ENCODE results near the gene RSPH1. TPM values are rescaled to one million over a fixed set of nuclear protein-coding genes. Genes with fewer than 3 reads are reported as not detected.

Gene RSPH1
- total RNA-seq = 1.3 TPM in 1 of 2 replicates, not detected in the other

DNA sequence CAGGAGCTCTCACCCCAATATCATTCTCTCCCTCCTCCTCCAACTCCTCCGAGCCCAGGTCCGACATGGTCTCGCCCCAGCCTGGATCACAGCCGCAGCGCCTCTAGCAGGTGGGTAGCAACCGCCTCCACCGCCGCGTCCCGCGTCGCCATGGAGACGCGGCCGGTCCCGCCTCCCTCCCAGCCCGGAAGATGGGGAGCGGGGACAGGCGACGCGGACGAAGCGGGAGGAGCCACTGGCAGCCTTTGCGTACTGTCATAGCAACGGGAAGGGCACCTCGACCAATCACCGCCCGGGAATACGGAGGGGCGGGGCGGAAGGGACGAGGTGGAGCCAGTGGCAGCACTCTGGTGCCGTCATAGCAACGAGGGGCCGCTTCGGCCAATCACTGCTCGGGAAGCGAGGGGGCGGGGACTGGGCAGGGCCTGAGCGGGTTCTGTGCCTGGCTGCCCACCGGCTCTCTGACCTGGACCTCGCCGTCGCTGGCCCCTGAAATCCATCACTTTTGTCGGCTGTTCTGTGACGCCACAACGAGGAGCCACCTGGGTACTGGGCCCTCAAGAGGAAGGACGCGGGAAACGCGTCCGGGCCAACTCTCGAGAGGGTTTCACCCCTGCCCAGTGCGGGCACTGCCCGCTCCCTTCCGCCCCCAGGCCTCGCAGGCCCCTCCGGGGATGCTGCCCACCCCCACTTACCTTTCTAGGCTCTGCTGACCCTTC is at the start of gene RSPH1:
RSPH1 (minus strand) TSS at position 105 of the 719 bp plus-strand sequence; CDS start at position 67, 38 bp downstream.

GRCh38 chr21:42513151-42513984 is 17.3 kb upstream of the RSPH1 start, which contains the start of gene SLC37A1:
SLC37A1 (plus strand) TSS chr21:42513852; CDS start chr21:42518455, 4,603 bp downstream.

Other genes starting within 250 kb of the RSPH1 start
- not detected in 2 replicates for gene TFF3, start 180.8 kb downstream of the RSPH1 start, total RNA-seq
- not detected in 2 replicates for gene TFF2, start 145.2 kb downstream of the RSPH1 start, total RNA-seq
- not detected in 2 replicates for gene TFF1, start 129.7 kb downstream of the RSPH1 start, total RNA-seq
- gene TMPRSS3, start 100.2 kb downstream of the RSPH1 start, total RNA-seq = not detected in 2 replicates
- gene UBASH3A, start 92.3 kb downstream of the RSPH1 start, total RNA-seq = not detected in 2 replicates
- gene SLC37A1, start 17.6 kb upstream of the RSPH1 start, total RNA-seq = 3.9 and 4.9 TPM in 2 replicates
- gene PDE9A, start 157.4 kb upstream of the RSPH1 start, total RNA-seq = 0.19 and 2.3 TPM in 2 replicates

Data from hair follicular keratinocyte (primary cell).